IMR-90 (cell line): ENCODE measurements around the gene RIMKLA.

Experiments used
- CEBPB ChIP-seq: IDR thresholded peaks from 2 replicates; pipeline ENCODE4 v1.6.1; 2012; ENCODE audit warnings: low read depth, low read length, improper control_type of control experiment
- POLR2A ChIP-seq: IDR thresholded peaks from 2 replicates; pipeline ENCODE4 v1.6.1; 2012; ENCODE audit warnings: mild to moderate bottlenecking, low read depth, low read length
- RAD21 ChIP-seq: IDR thresholded peaks from 2 replicates; pipeline ENCODE4 v1.6.1; 2012; ENCODE audit warnings: low read length, improper control_type of control experiment
- RCOR1 ChIP-seq: IDR thresholded peaks from 2 replicates; pipeline ENCODE4 v1.6.1; 2012; ENCODE audit warnings: mild to moderate bottlenecking, low read length, improper control_type of control experiment; ENCODE audit not compliant: insufficient replicate concordance
- TF ChIP-seq, protein P1 (sequence below): conservative IDR thresholded peaks from 2 replicates; pipeline ENCODE4 v1.5.1; 2012; ENCODE audit warnings: mild to moderate bottlenecking, low read depth, low read length, improper control_type of control experiment

DNA sequence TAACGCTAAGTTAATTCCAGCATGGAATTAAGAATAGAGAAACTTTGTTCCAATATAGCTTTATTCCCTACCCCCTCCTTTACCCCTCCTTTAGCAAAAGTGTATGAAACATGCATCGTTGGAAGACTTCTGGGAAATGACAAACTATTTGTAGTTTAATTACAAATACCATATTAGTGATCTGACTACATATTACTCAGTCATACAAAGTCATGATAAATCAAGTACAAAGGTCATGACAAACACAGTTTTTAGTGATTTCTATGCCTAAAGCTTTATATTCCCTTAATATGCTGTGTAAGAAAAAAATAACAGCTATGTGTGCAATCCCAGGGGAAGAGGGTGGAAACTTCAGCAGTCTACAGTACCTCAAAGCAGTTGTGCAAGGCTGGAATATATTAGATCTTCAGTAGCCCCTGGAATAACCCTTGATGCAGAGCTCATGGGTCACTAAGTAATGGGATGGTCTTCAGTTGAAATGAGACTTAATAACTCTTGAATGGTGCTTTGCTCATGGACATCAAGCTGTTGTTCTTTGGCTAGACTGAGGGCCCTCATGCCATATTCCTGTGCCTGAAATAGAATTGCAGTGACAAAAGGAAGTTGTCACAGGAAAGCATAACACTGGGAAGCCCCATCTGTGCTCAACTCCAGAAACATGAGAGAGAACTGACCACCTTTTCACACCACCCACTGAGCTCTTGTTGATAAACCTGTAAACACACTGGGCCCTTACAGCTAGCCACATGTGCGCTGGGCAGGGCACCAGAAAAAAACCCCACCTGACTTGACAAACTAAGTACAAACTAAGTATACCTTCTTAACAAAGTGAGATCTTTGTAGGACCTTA is 49.9 kb downstream of the RIMKLA start:
- TF ChIP-seq RAD21, result no peak
- TF ChIP-seq, protein P1, sequence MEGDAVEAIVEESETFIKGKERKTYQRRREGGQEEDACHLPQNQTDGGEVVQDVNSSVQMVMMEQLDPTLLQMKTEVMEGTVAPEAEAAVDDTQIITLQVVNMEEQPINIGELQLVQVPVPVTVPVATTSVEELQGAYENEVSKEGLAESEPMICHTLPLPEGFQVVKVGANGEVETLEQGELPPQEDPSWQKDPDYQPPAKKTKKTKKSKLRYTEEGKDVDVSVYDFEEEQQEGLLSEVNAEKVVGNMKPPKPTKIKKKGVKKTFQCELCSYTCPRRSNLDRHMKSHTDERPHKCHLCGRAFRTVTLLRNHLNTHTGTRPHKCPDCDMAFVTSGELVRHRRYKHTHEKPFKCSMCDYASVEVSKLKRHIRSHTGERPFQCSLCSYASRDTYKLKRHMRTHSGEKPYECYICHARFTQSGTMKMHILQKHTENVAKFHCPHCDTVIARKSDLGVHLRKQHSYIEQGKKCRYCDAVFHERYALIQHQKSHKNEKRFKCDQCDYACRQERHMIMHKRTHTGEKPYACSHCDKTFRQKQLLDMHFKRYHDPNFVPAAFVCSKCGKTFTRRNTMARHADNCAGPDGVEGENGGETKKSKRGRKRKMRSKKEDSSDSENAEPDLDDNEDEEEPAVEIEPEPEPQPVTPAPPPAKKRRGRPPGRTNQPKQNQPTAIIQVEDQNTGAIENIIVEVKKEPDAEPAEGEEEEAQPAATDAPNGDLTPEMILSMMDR, result no peak
- no peak for TF ChIP-seq CEBPB
- TF ChIP-seq POLR2A, result no peak
- no peak for TF ChIP-seq RCOR1
